ENCODE results near the gene ZNF543.
"Not testable (repeated sequence)": the region's sequence is repeated elsewhere in the genome, so short reads cannot be mapped to it uniquely, and the experiment has no call there.

The ZNF543 gene

DNA sequence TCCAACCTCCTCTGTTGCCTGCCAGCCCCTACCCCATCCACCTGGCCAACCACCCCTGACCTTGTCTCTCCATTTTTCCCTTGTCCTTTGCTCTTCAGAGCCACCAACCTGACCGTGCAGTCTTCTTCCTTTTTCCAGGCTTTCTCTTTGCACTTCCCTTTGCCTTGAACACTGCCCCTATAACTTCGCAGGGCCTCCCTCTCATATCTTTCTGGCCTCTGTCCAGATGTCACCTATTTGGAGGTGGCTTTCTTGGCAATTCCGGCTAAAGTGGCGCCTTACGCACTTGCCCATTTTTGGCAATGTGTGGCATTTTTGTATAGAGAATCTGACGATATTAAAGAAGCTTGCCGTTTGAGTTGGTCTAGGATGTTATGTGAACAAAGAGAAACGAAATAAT, 844 bp downstream of the ZNF543 start:
- no peak for DNase-seq (ENCODE audit: low spot score)

DNA sequence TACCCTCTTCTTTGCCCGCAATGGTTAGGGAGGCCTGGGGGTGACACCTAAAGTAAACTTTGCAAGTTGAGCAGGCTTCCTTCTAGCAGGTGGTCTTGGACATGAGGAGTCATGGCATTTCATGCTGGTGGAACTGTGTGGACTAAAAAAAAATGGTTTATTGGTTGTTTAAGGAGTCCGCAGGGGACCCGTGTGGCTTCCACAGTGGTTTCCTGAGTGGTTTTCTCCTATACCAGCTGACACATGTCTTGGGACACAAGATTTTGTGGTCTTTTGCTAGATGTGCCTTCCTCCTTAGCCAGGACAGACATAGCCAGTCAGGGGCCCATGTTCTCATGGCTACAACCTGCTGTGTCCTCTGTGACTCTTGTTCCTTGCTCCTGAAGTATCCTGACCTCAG, 1.5 kb downstream of the ZNF543 start:
- no peak for DNase-seq (ENCODE audit: low spot score)

DNA sequence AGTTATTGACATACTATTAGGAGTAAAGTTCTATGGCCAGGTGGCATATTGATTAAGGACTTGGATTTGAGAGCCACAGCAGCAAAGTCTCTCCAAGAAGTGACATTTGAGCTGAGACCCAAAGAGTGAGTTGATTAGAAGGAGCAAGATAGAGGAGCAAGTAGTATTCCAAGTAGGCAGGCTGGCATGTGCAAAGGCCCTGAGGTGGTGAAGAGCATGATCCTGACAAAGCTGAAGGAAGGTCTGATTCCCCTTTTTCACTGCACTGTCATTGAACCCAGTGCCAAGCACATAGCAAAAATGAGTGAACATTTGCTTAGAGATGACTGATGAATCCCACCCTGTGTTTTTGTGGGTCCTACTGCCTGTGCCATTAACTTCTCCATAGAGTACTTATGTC, 4.7 kb downstream of the ZNF543 start:
- DNase-seq (ENCODE audit: low spot score): no peak

GRCh38 chr19:57327993-57328392, 7.7 kb downstream of the ZNF543 start:
- DNase-seq (ENCODE audit: low spot score): no peak

GRCh38 chr19:57334191-57334590, 13.9 kb downstream of the ZNF543 start:
- DNase-seq (ENCODE audit: low spot score): no peak

GRCh38 chr19:57338877-57339276, 18.6 kb downstream of the ZNF543 start:
- DNase-seq (ENCODE audit: low spot score): no peak

DNA sequence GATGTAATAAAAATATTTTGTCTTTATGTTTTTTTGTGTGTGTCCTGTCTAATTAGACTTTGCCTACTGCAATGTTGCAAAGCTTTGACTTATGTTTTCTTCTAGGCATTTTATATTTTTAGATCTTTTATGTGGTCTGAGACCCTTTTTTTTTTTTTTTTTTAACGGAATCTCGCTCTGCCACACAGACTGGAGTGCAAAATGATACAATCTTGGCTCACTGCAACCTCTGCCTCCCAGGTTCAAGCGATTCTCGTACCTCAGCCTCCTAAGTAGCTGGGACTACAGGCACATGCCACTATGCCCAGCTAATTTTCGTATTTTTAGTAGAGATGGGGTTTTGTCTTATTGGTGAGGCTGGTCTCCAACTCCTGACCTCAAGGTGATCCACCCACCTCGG, 22.3 kb downstream of the ZNF543 start:
- no peak for DNase-seq (ENCODE audit: low spot score)

DNA sequence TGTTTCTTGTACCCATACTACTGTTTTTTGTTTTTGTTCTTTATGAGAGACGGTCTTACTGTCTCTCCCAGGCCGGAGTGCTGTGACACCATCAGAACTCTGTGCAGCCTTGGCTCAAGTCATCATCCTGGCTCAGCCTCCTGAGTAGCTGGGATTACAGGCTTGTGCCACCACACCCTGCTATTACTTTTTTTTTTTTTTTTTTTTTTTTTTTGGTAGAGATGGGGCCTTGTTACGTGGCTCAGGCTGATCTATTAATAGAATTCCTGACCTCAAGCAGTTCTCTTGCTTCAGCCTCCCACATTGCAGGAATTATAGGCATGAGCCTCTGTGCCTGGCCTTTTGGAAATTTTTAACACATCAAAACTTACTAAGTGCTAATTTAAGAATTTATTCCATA, 27.9 kb downstream of the ZNF543 start:
- DNase-seq (ENCODE audit: low spot score): no peak

GRCh38 chr19:57350877-57351805, 30.9 kb downstream of the ZNF543 start, which contains the start of gene ZNF304:
TSS of gene ZNF304 (plus strand) at chr19:57351271. CDS start at chr19:57351665, 394 bp downstream.
- peak; percentile 92 for DNase-seq (ENCODE audit: low spot score)

DNA sequence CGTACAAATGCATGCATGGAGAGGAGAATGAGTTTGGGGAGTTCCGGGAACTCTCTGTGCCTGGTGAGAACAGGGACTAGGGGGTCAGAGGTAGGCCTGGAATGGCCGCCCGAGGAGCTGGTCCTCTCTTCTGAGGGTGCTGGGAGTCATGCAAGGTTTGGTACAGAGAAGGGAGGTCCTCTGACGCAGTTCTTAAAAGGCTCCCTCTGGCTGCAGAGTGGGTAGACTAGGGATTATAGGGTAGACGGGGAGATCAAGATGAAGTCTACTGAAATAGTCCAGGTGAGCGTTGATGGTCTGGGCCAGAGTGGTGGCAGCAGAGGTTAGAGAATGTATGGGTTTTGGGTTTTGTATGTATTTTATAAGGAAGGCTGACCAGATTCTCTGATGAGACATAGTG, 31.6 kb downstream of the ZNF543 start:
- no peak for DNase-seq (ENCODE audit: low spot score)

GRCh38 chr19:57355916-57356315, 35.6 kb downstream of the ZNF543 start:
- DNase-seq (ENCODE audit: low spot score): no peak

DNA sequence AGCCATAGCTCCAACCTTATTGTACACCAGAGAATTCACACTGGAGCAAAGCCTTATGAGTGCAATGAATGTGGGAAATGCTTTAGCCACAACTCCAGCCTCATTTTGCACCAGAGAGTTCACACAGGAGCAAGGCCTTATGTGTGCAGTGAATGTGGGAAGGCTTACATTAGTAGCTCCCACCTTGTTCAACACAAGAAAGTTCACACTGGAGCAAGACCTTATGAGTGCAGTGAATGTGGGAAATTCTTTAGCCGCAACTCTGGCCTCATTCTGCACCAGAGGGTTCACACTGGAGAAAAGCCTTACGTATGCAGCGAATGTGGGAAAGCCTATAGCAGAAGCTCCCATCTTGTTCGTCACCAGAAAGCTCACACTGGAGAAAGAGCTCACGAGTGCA, 37.1 kb downstream of the ZNF543 start:
- no peak for DNase-seq (ENCODE audit: low spot score)

- no peak for DNase-seq (ENCODE audit: low spot score)
These were observed 39.0 kb downstream of the ZNF543 start for GRCh38 chr19:57359300-57359699.

DNA sequence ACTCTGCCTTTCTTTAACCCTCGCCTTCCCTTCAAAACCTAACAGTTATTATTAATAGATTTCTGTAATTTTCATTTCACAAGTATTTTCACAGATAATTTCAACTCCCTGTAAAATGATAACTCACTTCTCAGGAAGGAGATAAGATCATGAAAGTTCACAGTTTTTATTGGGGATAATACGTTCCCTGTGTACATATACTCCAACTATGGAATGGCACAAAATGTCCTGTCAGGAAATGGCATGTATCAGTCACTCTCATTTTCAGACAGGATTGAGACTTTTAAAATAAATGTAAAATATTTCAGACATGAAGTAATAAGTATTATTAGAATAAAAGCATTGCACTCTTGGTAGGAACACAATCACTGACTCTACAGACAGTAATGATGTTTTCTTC, 42.1 kb downstream of the ZNF543 start:
- DNase-seq (ENCODE audit: low spot score): no peak

- peak; percentile 99 for DNase-seq (ENCODE audit: low spot score)
These were observed 42.9 kb downstream of the ZNF543 start, which contains the start of the genes TRAPPC2B and ZNF547 for GRCh38 chr19:57362997-57363687. TSS of gene TRAPPC2B (plus strand) at chr19:57363551. CDS start at chr19:57364834, 1,283 bp downstream. TSS of gene ZNF547 (plus strand) at chr19:57363551. CDS start at chr19:57368556, 5,005 bp downstream.

DNA sequence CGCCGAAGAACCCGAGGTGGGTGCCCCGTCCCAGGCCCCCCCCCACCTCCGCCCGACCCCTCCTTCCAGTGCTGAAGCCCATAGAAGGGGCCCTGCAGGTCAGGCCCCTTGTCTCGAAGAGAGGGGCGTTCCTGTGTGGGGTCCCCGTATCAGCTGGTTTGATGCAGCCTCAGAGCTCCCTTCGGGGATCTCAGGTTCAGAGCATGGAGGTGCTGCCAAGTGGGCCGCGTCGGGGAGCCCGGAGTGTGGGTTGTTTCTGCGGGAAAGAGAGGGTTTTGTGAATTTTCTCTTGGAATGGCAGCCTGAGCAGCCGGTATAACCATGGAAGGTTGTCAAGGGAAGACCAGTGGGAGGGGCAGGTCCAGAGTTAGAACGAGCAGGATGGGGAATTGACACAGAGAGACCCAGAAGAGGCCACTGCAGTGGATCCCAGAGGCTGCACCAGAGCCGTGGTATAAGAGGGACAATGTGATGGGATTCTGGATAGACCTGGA, 43.5 kb downstream of the ZNF543 start:
- no peak for DNase-seq (ENCODE audit: low spot score)

GRCh38 chr19:57366776-57367175, 46.5 kb downstream of the ZNF543 start:
- no peak for DNase-seq (ENCODE audit: low spot score)

DNA sequence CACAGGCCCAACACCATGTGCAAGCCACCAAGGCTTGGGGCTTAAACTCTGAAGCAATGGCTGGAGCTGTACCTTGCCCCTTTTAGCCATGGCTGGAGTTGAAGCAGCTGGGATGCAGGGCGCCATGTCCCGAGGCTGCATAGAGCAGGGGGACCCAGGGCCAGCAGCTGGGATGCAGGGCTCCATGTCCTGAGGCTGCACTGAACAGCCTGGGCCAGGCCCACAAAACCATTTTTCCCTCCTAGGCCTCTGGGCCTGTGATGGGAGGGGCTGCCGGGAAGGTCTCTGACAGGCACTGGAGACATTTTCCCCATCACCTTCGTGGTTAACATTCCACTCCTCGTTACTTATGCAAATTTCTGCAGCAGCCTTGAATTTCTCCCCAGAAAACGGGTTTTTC, 53.9 kb downstream of the ZNF543 start:
- no peak for DNase-seq (ENCODE audit: low spot score)

GRCh38 chr19:57374647-57375046, 54.4 kb downstream of the ZNF543 start:
- DNase-seq (ENCODE audit: low spot score): not testable (repeated sequence)

GRCh38 chr19:57376151-57376550, 55.9 kb downstream of the ZNF543 start:
- DNase-seq (ENCODE audit: low spot score): no peak

DNA sequence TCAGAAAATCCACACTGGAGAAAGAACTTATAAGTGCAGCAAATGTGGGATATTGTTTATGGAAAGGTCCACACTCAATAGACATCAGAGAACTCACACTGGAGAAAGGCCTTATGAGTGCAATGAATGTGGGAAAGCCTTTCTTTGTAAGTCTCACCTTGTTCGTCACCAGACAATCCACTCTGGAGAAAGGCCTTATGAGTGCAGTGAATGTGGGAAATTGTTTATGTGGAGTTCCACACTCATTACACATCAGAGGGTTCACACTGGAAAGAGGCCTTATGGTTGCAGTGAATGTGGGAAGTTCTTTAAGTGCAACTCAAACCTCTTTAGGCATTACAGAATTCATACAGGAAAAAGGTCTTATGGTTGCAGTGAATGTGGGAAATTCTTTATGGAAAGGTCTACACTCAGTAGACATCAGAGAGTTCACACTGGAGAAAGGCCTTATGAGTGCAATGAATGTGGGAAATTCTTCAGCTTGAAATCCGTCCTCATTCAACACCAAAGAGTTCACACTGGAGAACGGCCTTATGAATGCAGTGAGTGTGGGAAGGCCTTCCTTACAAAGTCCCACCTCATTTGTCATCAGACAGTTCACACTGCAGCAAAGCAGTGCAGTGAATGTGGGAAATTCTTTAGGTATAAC, 57.4 kb downstream of the ZNF543 start:
- DNase-seq (ENCODE audit: low spot score): no peak
